GM12872 (cell line): ENCODE results near the gene PCNP.

Experiments used
- TF ChIP-seq, protein P1 (sequence below): IDR thresholded peaks from 3 replicates; pipeline ENCODE4 v1.5.1; 2011; ENCODE audit warnings: low read depth, mild to moderate bottlenecking, low read length, moderate library complexity; ENCODE audit not compliant: insufficient read depth

PCNP gene

GRCh38 chr3:101640256-101640655, 66.3 kb downstream of the PCNP start:
- TF ChIP-seq, protein P1, sequence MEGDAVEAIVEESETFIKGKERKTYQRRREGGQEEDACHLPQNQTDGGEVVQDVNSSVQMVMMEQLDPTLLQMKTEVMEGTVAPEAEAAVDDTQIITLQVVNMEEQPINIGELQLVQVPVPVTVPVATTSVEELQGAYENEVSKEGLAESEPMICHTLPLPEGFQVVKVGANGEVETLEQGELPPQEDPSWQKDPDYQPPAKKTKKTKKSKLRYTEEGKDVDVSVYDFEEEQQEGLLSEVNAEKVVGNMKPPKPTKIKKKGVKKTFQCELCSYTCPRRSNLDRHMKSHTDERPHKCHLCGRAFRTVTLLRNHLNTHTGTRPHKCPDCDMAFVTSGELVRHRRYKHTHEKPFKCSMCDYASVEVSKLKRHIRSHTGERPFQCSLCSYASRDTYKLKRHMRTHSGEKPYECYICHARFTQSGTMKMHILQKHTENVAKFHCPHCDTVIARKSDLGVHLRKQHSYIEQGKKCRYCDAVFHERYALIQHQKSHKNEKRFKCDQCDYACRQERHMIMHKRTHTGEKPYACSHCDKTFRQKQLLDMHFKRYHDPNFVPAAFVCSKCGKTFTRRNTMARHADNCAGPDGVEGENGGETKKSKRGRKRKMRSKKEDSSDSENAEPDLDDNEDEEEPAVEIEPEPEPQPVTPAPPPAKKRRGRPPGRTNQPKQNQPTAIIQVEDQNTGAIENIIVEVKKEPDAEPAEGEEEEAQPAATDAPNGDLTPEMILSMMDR: no peak

- TF ChIP-seq, protein P1: no peak
Observed at GRCh38 chr3:101642441-101642840, 68.5 kb downstream of the PCNP start.

DNA sequence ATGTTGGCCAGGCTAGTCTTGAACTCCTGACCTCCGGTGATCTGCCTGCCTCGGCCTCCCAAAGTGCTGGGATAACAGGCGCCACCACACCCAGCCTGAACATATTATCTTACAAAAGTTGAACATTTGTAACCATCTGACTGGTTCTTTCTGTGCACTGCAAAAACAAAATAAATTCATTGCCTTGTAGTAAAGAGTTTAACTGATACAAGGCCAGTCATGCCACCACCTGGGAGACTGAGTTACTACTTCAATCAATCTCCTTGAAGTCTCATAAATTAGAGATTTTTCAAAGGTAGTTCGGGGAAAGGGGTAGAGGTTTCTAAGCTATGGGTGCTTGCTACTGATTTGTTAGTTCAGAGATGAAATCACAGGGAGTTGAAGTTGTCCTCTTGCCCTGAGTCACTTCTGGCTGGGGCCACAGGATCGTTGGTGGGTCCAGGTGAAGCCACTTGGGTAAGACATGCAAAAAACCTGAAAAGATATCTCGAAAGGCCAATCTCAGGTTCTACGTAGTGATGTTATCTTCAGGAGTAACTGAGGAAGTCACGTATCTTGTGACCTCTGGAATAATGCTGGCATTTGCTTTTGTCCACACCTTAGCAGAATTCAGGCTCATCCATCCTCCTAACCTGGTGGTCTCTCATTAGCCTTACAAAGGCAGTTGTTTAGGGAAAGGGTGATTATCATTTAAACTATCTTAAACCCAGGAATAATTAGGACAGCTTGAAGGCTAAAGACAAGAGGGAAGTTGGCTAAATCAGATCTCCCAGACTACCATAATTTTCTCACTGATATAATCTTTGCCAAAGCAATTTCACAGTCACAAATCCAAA, 69.2 kb downstream of the PCNP start:
- TF ChIP-seq, protein P1: no peak
